ENCODE results near the gene CCDC57.

DNA sequence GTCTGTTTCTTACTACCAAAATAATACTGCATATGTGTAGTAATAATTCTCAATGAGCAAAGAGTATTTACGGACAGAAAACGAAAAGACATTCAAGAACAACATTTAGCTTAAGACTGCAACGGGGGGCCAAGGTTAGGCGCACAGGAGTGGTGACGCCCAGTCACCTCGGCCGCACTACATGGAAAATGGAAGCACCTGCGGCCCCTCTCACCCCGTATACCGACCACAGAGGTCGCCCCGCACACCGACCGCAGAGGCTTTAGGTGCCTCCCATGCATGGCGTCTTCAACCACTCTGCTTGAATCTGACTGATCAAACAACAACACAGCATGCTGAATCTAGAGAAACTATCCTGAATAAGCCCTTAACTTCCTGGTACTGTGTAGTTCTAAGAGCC, 26.4 kb downstream of the CCDC57 start:
- TF ChIP-seq POLR2A (IDR thresholded peaks at IDR 0.05) = no peak
- TF ChIP-seq, protein P1, sequence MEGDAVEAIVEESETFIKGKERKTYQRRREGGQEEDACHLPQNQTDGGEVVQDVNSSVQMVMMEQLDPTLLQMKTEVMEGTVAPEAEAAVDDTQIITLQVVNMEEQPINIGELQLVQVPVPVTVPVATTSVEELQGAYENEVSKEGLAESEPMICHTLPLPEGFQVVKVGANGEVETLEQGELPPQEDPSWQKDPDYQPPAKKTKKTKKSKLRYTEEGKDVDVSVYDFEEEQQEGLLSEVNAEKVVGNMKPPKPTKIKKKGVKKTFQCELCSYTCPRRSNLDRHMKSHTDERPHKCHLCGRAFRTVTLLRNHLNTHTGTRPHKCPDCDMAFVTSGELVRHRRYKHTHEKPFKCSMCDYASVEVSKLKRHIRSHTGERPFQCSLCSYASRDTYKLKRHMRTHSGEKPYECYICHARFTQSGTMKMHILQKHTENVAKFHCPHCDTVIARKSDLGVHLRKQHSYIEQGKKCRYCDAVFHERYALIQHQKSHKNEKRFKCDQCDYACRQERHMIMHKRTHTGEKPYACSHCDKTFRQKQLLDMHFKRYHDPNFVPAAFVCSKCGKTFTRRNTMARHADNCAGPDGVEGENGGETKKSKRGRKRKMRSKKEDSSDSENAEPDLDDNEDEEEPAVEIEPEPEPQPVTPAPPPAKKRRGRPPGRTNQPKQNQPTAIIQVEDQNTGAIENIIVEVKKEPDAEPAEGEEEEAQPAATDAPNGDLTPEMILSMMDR (IDR thresholded peaks at IDR 0.05) = no peak
- no peak for TF ChIP-seq POLR2AphosphoS5 (IDR thresholded peaks at IDR 0.05)
